Fibroblast of skin of back (primary cell): ENCODE data around the gene FCHO2.
"Not testable (repeated sequence)": the region's sequence is repeated elsewhere in the genome, so short reads cannot be mapped to it uniquely, and the experiment has no call there.

Experiments
- DNase-seq: peaks from one replicate; pipeline ENCODE4 v3.0.0-alpha.2; 2013

FCHO2 gene

GRCh38 chr5:72955143-72955767, 586 bp upstream of the FCHO2 start:
- no peak for DNase-seq

GRCh38 chr5:72956324-72957140, 691 bp downstream of the FCHO2 start:
- DNase-seq: peak; percentile 67

- no peak for DNase-seq
Observed at GRCh38 chr5:72957337-72957736, 1.5 kb downstream of the FCHO2 start.

- no peak for DNase-seq
Observed at GRCh38 chr5:72959257-72959656, 3.4 kb downstream of the FCHO2 start.

GRCh38 chr5:72974481-72974880, 18.6 kb downstream of the FCHO2 start:
- not testable (repeated sequence) for DNase-seq

GRCh38 chr5:72976810-72977209, 21.0 kb downstream of the FCHO2 start:
- not testable (repeated sequence) for DNase-seq

GRCh38 chr5:72985719-72986118, 29.9 kb downstream of the FCHO2 start:
- DNase-seq: no peak

GRCh38 chr5:72988769-72989168, 32.9 kb downstream of the FCHO2 start:
- DNase-seq: peak; percentile 46

GRCh38 chr5:72991394-72991793, 35.6 kb downstream of the FCHO2 start:
- DNase-seq: no peak

- no peak for DNase-seq
Observed at GRCh38 chr5:72994578-72994977, 38.7 kb downstream of the FCHO2 start.

GRCh38 chr5:72996632-72997031, 40.8 kb downstream of the FCHO2 start:
- no peak for DNase-seq

- DNase-seq: no peak
Observed at GRCh38 chr5:72999916-73000315, 44.1 kb downstream of the FCHO2 start.

GRCh38 chr5:73005886-73006285, 50.0 kb downstream of the FCHO2 start:
- DNase-seq: no peak

GRCh38 chr5:73007051-73007450, 51.2 kb downstream of the FCHO2 start:
- no peak for DNase-seq

- no peak for DNase-seq
Observed at GRCh38 chr5:73008831-73009230, 53.0 kb downstream of the FCHO2 start.

- not testable (repeated sequence) for DNase-seq
Observed at GRCh38 chr5:73011612-73012011, 55.8 kb downstream of the FCHO2 start.

GRCh38 chr5:73018892-73019291, 63.1 kb downstream of the FCHO2 start:
- no peak for DNase-seq

- DNase-seq: no peak
Observed at GRCh38 chr5:73019766-73020165, 63.9 kb downstream of the FCHO2 start.

- no peak for DNase-seq
Observed at GRCh38 chr5:73022471-73023169, 66.8 kb downstream of the FCHO2 start.

- not testable (repeated sequence) for DNase-seq
Observed at GRCh38 chr5:73024946-73025544, 69.2 kb downstream of the FCHO2 start.

- no peak for DNase-seq
Observed at GRCh38 chr5:73027361-73027760, 71.5 kb downstream of the FCHO2 start.

- DNase-seq: no peak
Observed at GRCh38 chr5:73027816-73028215, 72.0 kb downstream of the FCHO2 start.

- peak; percentile 74 for DNase-seq
Observed at GRCh38 chr5:73028991-73029595, 73.3 kb downstream of the FCHO2 start.
